DOHH2 (cell line): ENCODE results near the gene KDM6B.

Experiments
- H3F3A ChIP-seq: fragments of 200-600 bp; sonication (generic), shearing (Covaris generic); 2 replicates; pipeline ENCODE4 v1.6.0; 2016; ENCODE audit warnings: antibody characterized with exemption, mild to moderate bottlenecking; ENCODE audit not compliant: control insufficient read depth, insufficient read depth
- H3K27ac ChIP-seq: fragments of 200-600 bp; sonication (generic); 2 replicates; pipeline ENCODE4 v1.5.1; 2014; ENCODE audit warnings: low read depth, mild to moderate bottlenecking, low read length, moderate library complexity
- H3K27me3 ChIP-seq: fragments of 200-600 bp; sonication (generic); 2 replicates; pipeline ENCODE4 v1.6.1; 2014; ENCODE audit warnings: mild to moderate bottlenecking, low read length, mixed read lengths; ENCODE audit not compliant: control insufficient read depth
- H3K36me3 ChIP-seq: fragments of 200-600 bp; sonication (generic); 2 replicates; pipeline ENCODE4 v1.6.1; 2014; ENCODE audit warnings: mild to moderate bottlenecking, low read length, moderate library complexity, mixed read lengths; ENCODE audit not compliant: control insufficient read depth
- H3K4me1 ChIP-seq: fragments of 200-600 bp; sonication (generic); 2 replicates; pipeline ENCODE4 v1.6.1; 2014; ENCODE audit warnings: mild to moderate bottlenecking, low read length, mixed read lengths; ENCODE audit not compliant: control insufficient read depth
- H3K4me2 ChIP-seq: fragments of 200-600 bp; sonication (generic); 2 replicates; pipeline ENCODE4 v1.6.0; 2014; ENCODE audit warnings: mild to moderate bottlenecking, low read length, moderate library complexity
- H3K4me3 ChIP-seq: fragments of 200-600 bp; sonication (generic); 2 replicates; pipeline ENCODE4 v1.5.1; 2014; ENCODE audit warnings: mild to moderate bottlenecking, low read length, mixed read lengths
- H3K79me2 ChIP-seq: fragments of 200-600 bp; sonication (generic); 2 replicates; pipeline ENCODE4 v1.6.1; 2014; ENCODE audit warnings: mild to moderate bottlenecking, low read length, mixed read lengths; ENCODE audit not compliant: control insufficient read depth
- H3K9me2 ChIP-seq: fragments of 200-600 bp; sonication (generic); replicated peaks from 2 replicates; pipeline ENCODE4 v1.6.1; 2014; ENCODE audit warnings: mild to moderate bottlenecking, low read length, mixed read lengths; ENCODE audit not compliant: control insufficient read depth
- H3K9me3 ChIP-seq: fragments of 200-600 bp; sonication (generic); 2 replicates; pipeline ENCODE4 v1.6.1; 2014; ENCODE audit warnings: antibody characterized with exemption, low read length, mixed read lengths; ENCODE audit not compliant: control insufficient read depth, insufficient read depth
- H4K20me1 ChIP-seq: fragments of 200-600 bp; sonication (generic); 2 replicates; pipeline ENCODE4 v1.6.0; 2014; ENCODE audit warnings: low read depth, mild to moderate bottlenecking, antibody characterized with exemption, low read length, moderate library complexity; ENCODE audit not compliant: control insufficient read depth, insufficient read depth
- EZH2phosphoT487 ChIP-seq: fragments of 200-600 bp; sonication (generic); IDR thresholded peaks from 2 replicates; pipeline ENCODE4 v1.6.1; 2017; ENCODE audit warnings: borderline replicate concordance, mild to moderate bottlenecking, antibody characterized with exemption, low read length, moderate library complexity, mixed read lengths
- TF ChIP-seq, protein P1 (sequence below): fragments of 200-600 bp; sonication (generic); IDR thresholded peaks from one replicate; pipeline ENCODE4 v1.5.1; 2014; ENCODE audit warnings: antibody characterized with exemption, mild to moderate bottlenecking, low read depth, low read length; ENCODE audit not compliant: poor library complexity, severe bottlenecking

The KDM6B gene

GRCh38 chr17:7818746-7819645, 15.0 kb upstream of the KDM6B start:
- H3K79me2 ChIP-seq = no peaks in the 10 kb centered on the region
- H3F3A ChIP-seq = no peaks in the 10 kb centered on the region
- H4K20me1 ChIP-seq = no peaks in the 10 kb centered on the region
- TF ChIP-seq, protein P1, sequence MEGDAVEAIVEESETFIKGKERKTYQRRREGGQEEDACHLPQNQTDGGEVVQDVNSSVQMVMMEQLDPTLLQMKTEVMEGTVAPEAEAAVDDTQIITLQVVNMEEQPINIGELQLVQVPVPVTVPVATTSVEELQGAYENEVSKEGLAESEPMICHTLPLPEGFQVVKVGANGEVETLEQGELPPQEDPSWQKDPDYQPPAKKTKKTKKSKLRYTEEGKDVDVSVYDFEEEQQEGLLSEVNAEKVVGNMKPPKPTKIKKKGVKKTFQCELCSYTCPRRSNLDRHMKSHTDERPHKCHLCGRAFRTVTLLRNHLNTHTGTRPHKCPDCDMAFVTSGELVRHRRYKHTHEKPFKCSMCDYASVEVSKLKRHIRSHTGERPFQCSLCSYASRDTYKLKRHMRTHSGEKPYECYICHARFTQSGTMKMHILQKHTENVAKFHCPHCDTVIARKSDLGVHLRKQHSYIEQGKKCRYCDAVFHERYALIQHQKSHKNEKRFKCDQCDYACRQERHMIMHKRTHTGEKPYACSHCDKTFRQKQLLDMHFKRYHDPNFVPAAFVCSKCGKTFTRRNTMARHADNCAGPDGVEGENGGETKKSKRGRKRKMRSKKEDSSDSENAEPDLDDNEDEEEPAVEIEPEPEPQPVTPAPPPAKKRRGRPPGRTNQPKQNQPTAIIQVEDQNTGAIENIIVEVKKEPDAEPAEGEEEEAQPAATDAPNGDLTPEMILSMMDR = no peak
- no peak for TF ChIP-seq EZH2phosphoT487
- no peaks in the 10 kb centered on the region for H3K9me3 ChIP-seq
- no peaks in the 10 kb centered on the region for H3K9me2 ChIP-seq
- peaks cover 9% of the 10 kb centered on the region; the same call in 1 of the 2 replicates for H3K27me3 ChIP-seq
- H3K27ac ChIP-seq = no peak overlapping the region
- no peaks in the 10 kb centered on the region for H3K36me3 ChIP-seq
- H3K4me3 ChIP-seq = no peak overlapping the region
- H3K4me2 ChIP-seq = no peak overlapping the region
- H3K4me1 ChIP-seq = no peaks in the 10 kb centered on the region; the same call in 1 of the 2 replicates

- TF ChIP-seq EZH2phosphoT487 = no peak
- TF ChIP-seq, protein P1 = no peak
- H3K27ac ChIP-seq = no peak overlapping the region
- H3F3A ChIP-seq = no peaks in the 10 kb centered on the region
- no peaks in the 10 kb centered on the region for H3K9me3 ChIP-seq
- no peak overlapping the region for H3K4me3 ChIP-seq
- H3K36me3 ChIP-seq = no peaks in the 10 kb centered on the region
- H3K4me1 ChIP-seq = peaks cover 8% of the 10 kb centered on the region; the same call in 1 of the 2 replicates
- no peak overlapping the region for H3K4me2 ChIP-seq
- no peaks in the 10 kb centered on the region for H3K9me2 ChIP-seq
- peaks cover 9% of the 10 kb centered on the region; the same call in 1 of the 2 replicates for H3K27me3 ChIP-seq
- no peaks in the 10 kb centered on the region for H4K20me1 ChIP-seq
- no peaks in the 10 kb centered on the region for H3K79me2 ChIP-seq
These were observed 13.8 kb upstream of the KDM6B start for GRCh38 chr17:7820231-7820630.

DNA sequence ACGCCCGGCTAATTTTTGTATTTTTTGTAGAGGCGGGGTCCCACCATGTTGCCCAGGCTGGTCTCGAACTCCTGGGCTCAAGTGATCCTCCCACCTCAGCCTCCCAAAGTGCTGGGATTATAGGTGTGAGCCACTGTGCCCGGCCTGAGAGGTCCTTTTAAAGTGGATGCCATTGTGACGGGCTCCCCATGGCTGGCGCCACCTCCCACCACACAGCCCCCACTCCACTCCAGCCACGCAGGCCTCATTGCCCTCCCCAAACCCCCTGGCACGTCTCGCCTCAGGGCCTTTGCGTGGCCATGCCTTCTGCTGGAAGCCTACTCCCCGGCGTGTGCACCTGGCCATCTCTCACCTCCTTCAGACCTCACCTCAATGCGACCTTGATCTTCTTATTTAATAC, 11.9 kb upstream of the KDM6B start:
- Histone ChIP-seq H3K36me3 (no peaks in the 10 kb centered on the region), H3K9me2 (no peaks in the 10 kb centered on the region), H3K27ac (no peak overlapping the region), H3K9me3 (no peaks in the 10 kb centered on the region), H4K20me1 (no peaks in the 10 kb centered on the region), H3K4me2 (no peak overlapping the region), H3K4me3 (no peak overlapping the region), H3K79me2 (no peaks in the 10 kb centered on the region), H3K4me1 (peaks cover 10% of the 10 kb centered on the region; the same call in 1 of the 2 replicates), H3F3A (0 out of 2 replicates have a peak, but pooled peaks cover 4% of the 10 kb centered on the region), H3K27me3 (peaks cover 16% of the 10 kb centered on the region; the same call in 1 of the 2 replicates)
- no peak for TF ChIP-seq EZH2phosphoT487
- TF ChIP-seq, protein P1 = no peak
